MM.1S (cell line): ENCODE data around the gene SP4.

Experiments used
- DNase-seq: peaks from one replicate; pipeline ENCODE4 v3.0.0-alpha.2; 2015
- H2AFZ ChIP-seq: fragments of 300-600 bp; sonication (generic); 2 replicates; pipeline ENCODE4 v1.6.0; 2016; ENCODE audit warnings: antibody characterized with exemption, low read length
- H3F3A ChIP-seq: fragments of 300-600 bp; sonication (generic); 2 replicates; pipeline ENCODE4 v1.6.1; 2016; ENCODE audit warnings: mild to moderate bottlenecking, antibody characterized with exemption, low read length, moderate library complexity, mixed read lengths; ENCODE audit not compliant: insufficient read depth
- H3K27ac ChIP-seq: fragments of 300-600 bp; sonication (generic); 2 replicates; pipeline ENCODE4 v1.5.1; 2016; ENCODE audit warnings: mild to moderate bottlenecking, low read length
- H3K27me3 ChIP-seq: fragments of 300-600 bp; sonication (generic); replicated peaks from 2 replicates; pipeline ENCODE4 v1.6.0; 2016; ENCODE audit warnings: low read length; ENCODE audit not compliant: insufficient read depth
- H3K36me3 ChIP-seq: fragments of 300-600 bp; sonication (generic); replicated peaks from 2 replicates; pipeline ENCODE4 v1.6.1; 2016; ENCODE audit warnings: mild to moderate bottlenecking, low read length, mixed read lengths; ENCODE audit not compliant: insufficient read depth
- H3K4me1 ChIP-seq: fragments of 300-600 bp; sonication (generic); 2 replicates; pipeline ENCODE4 v1.6.1; 2016; ENCODE audit warnings: low read length, mixed read lengths
- H3K4me2 ChIP-seq: fragments of 300-600 bp; sonication (generic); 2 replicates; pipeline ENCODE4 v1.6.0; 2016; ENCODE audit warnings: low read depth, low read length
- H3K4me3 ChIP-seq: fragments of 300-600 bp; sonication (generic); 2 replicates; pipeline ENCODE4 v1.5.1; 2016; ENCODE audit warnings: low read length, mixed read lengths
- H3K79me2 ChIP-seq: fragments of 300-600 bp; sonication (generic); 2 replicates; pipeline ENCODE4 v1.6.1; 2016; ENCODE audit warnings: mixed run types, low read length, mixed read lengths
- H3K9ac ChIP-seq: fragments of 300-600 bp; sonication (generic); 2 replicates; pipeline ENCODE4 v1.6.1; 2016; ENCODE audit warnings: low read length, mixed read lengths
- H3K9me2 ChIP-seq: fragments of 300-600 bp; sonication (generic); replicated peaks from 2 replicates; pipeline ENCODE4 v1.6.1; 2016; ENCODE audit warnings: mild to moderate bottlenecking, low read length, mixed read lengths; ENCODE audit not compliant: insufficient read depth
- H3K9me3 ChIP-seq: fragments of 300-600 bp; sonication (generic); replicated peaks from 2 replicates; pipeline ENCODE4 v1.6.1; 2016; ENCODE audit warnings: mild to moderate bottlenecking, low read length, mixed read lengths; ENCODE audit not compliant: insufficient read depth
- H4K20me1 ChIP-seq: fragments of 300-600 bp; sonication (generic); 2 replicates; pipeline ENCODE4 v1.6.1; 2016; ENCODE audit warnings: mild to moderate bottlenecking, low read length, moderate library complexity, mixed read lengths; ENCODE audit not compliant: insufficient read depth
- EZH2 ChIP-seq: fragments of 300-600 bp; sonication (generic); optimal IDR thresholded peaks from 2 replicates; pipeline ENCODE3; 2017; ENCODE audit warnings: low read depth, mild to moderate bottlenecking, antibody characterized with exemption, low read length, mixed read lengths
- EZH2phosphoT487 ChIP-seq: fragments of 300-600 bp; sonication (generic); IDR thresholded peaks from 2 replicates; pipeline ENCODE4 v1.6.1; 2018; ENCODE audit warnings: antibody characterized with exemption, low read length
- TF ChIP-seq, protein P1 (sequence below): fragments of 300-600 bp; sonication (generic); IDR thresholded peaks from 2 replicates; pipeline ENCODE4 v1.5.1; 2016; ENCODE audit warnings: antibody characterized with exemption, low read length, mixed read lengths

Gene SP4

DNA sequence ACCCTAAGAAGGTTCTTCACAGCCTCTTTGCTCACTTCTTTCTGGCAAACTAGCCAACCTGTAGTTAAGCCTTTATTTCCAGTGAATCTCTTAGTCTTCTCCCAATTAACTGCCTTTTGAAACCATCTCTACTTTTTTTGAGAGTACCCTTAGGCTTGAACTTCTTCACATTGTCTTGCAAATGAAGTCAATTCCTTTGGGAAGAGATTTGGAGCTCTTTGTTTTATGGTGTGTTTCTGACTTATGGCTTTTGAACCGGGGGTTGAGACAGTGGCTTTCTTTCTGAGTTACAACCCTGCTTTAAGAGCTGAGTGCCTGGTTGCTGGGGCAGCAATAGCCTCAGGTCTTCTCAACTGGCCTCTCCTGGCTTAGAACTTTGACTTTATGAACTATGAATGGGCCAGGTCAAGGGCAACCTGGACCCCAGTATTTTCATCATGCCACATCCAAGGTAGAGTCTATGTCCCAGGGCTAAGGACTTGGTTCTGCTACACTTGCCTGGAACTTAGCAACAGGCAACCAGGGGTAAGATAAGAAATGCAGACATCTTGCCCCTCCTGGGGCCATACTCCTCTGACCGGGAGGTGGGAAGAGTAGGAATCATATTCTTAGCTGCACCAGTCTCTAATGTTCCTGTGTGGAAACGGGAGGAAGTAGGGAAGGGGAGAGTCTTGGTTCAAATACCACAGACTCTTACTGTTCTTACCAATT, 53.0 kb downstream of the SP4 start:
- Histone ChIP-seq H3K4me3 (no peak overlapping the region), H3F3A (no peaks in the 10 kb centered on the region), H4K20me1 (no peaks in the 10 kb centered on the region), H3K79me2 (no peaks in the 10 kb centered on the region), H3K9me2 (no peaks in the 10 kb centered on the region), H3K4me1 (no peaks in the 10 kb centered on the region), H3K9me3 (no peaks in the 10 kb centered on the region), H3K9ac (no peak overlapping the region), H3K27me3 (no peaks in the 10 kb centered on the region), H3K4me2 (no peak overlapping the region), H3K27ac (no peak overlapping the region), H3K36me3 (no peaks in the 10 kb centered on the region; the same call in 1 of the 2 replicates), H2AFZ (no peak overlapping the region)
- no peak for DNase-seq
- TF ChIP-seq EZH2phosphoT487 (no peak), EZH2 (no peak)

GRCh38 chr7:21486511-21486910, 58.6 kb downstream of the SP4 start:
- no peaks in the 10 kb centered on the region; the same call in 1 of the 2 replicates for H3K36me3 ChIP-seq
- no peak overlapping the region for H3K27ac ChIP-seq
- no peaks in the 10 kb centered on the region for H3K79me2 ChIP-seq
- no peak overlapping the region for H3K4me3 ChIP-seq
- H3K9ac ChIP-seq = no peak overlapping the region
- H3K9me2 ChIP-seq = no peaks in the 10 kb centered on the region
- H3K4me2 ChIP-seq = no peak overlapping the region
- H3F3A ChIP-seq = no peaks in the 10 kb centered on the region
- no peaks in the 10 kb centered on the region for H3K9me3 ChIP-seq
- H3K4me1 ChIP-seq = no peaks in the 10 kb centered on the region
- H4K20me1 ChIP-seq = no peaks in the 10 kb centered on the region
- no peak overlapping the region for H2AFZ ChIP-seq
- no peaks in the 10 kb centered on the region for H3K27me3 ChIP-seq
- no peak for DNase-seq
- TF ChIP-seq, protein P1, sequence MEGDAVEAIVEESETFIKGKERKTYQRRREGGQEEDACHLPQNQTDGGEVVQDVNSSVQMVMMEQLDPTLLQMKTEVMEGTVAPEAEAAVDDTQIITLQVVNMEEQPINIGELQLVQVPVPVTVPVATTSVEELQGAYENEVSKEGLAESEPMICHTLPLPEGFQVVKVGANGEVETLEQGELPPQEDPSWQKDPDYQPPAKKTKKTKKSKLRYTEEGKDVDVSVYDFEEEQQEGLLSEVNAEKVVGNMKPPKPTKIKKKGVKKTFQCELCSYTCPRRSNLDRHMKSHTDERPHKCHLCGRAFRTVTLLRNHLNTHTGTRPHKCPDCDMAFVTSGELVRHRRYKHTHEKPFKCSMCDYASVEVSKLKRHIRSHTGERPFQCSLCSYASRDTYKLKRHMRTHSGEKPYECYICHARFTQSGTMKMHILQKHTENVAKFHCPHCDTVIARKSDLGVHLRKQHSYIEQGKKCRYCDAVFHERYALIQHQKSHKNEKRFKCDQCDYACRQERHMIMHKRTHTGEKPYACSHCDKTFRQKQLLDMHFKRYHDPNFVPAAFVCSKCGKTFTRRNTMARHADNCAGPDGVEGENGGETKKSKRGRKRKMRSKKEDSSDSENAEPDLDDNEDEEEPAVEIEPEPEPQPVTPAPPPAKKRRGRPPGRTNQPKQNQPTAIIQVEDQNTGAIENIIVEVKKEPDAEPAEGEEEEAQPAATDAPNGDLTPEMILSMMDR = no peak
- TF ChIP-seq EZH2 = no peak
- no peak for TF ChIP-seq EZH2phosphoT487

DNA sequence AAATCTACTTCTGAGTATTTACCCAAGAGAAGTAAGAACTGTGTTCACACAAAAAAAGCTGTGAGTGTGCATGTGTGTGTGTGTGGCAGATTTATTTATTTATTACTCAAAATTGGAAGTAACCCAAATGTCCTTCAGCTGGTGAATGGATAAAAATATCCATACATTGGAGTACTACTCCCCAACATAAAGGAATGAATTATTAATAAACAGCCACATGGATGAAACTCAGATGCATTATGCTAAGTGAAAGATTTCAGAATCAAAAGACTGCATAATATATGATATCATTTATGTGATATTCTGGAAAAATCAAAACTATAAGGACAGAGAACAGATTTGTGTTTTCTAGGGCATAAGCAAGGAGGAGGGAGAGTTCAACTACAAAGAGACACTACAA, 67.8 kb downstream of the SP4 start:
- Histone ChIP-seq H3K9me2 (no peaks in the 10 kb centered on the region), H3K79me2 (no peaks in the 10 kb centered on the region), H4K20me1 (no peaks in the 10 kb centered on the region), H3K36me3 (no peaks in the 10 kb centered on the region), H3K9ac (no peak overlapping the region), H2AFZ (no peak overlapping the region), H3K4me3 (no peak overlapping the region), H3K4me1 (no peaks in the 10 kb centered on the region), H3K9me3 (no peaks in the 10 kb centered on the region), H3K27me3 (no peaks in the 10 kb centered on the region), H3F3A (no peaks in the 10 kb centered on the region), H3K4me2 (no peak overlapping the region), H3K27ac (no peak overlapping the region)
- DNase-seq = no peak
- TF ChIP-seq, protein P1 = no peak
- TF ChIP-seq EZH2 (no peak), EZH2phosphoT487 (no peak)

DNA sequence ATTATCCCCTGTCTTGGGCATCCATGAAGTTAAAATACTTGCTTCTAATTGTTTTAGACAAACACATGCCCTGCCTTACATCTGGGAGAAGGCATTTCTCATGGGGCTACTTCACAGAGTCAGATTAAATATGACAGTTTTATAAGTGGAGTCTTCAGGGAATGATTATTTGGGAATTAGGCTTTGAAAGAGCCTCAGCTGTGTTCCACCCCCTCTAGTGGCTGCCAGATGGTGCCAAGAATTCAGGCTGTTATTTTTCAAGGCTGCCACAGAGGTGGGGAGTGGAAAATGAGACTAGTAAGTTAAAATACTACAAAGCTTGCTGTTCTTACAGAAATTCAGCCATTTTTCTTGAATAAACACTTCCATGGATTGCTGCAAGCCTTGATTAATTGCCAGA, 69.2 kb downstream of the SP4 start:
- Histone ChIP-seq H3K9me3 (no peaks in the 10 kb centered on the region), H2AFZ (no peak overlapping the region), H3K9ac (no peak overlapping the region), H4K20me1 (no peaks in the 10 kb centered on the region), H3K36me3 (no peaks in the 10 kb centered on the region), H3K9me2 (no peaks in the 10 kb centered on the region), H3K4me1 (no peaks in the 10 kb centered on the region), H3K4me2 (no peak overlapping the region), H3K27me3 (no peaks in the 10 kb centered on the region), H3K79me2 (no peaks in the 10 kb centered on the region), H3K27ac (no peak overlapping the region), H3F3A (no peaks in the 10 kb centered on the region), H3K4me3 (no peak overlapping the region)
- TF ChIP-seq EZH2phosphoT487 (no peak), EZH2 (no peak)
- TF ChIP-seq, protein P1 = peak; percentile 37
- no peak for DNase-seq
